Hematopoietic multipotent progenitor cell treated with erythropoietin and hydrocortisone succinate and interleukin-3 and kit ligand, for 15 days (in vitro differentiated cells): ENCODE measurements around the gene RNF4.
"Not testable (repeated sequence)": the region's sequence is repeated elsewhere in the genome, so short reads cannot be mapped to it uniquely, and the experiment has no call there.

Source experiments
- DNase-seq: peaks from one replicate; pipeline ENCODE4 v3.0.0-alpha.2; 2015; ENCODE audit warnings: low spot score

Gene RNF4

DNA sequence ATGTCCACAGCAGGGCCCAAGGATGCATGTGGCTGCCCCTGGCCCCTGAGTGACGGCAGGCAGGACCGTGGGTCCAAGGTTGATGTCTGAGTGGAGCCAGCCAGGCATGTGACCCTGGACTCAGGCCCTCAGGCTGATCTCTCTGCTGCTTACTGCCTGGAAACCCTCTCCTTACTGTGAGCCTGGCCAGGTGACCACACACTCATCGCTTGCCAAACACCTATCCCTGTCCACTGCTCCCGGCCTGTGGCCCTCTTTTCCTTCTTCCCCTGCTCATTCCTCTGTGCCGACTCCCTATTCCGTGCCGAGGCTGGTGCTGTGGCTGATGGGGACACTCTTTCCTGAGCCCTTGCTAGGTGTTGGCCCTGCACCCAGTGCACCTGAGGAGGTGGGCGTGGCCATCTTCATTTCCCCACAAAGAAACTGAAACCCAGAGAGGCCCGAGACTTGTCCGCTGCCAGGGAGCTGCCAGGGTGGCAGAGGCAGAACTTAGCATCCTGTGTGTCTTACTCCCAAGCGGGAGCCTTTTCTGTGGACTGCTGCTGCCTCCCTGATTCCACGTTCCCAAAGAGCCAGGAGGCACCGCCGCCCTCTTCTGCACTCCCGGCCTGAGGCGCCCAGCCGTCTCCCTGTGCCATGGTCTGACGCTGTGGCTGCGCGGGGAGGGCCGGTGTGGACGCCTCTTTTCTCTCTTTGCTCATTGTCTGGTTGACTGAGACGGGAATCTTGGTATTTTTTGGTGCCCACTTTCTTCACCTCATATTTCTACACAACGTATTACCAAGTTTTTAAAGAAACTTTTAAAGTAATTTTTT, 11.2 kb upstream of the RNF4 start:
- no peak for DNase-seq

DNA sequence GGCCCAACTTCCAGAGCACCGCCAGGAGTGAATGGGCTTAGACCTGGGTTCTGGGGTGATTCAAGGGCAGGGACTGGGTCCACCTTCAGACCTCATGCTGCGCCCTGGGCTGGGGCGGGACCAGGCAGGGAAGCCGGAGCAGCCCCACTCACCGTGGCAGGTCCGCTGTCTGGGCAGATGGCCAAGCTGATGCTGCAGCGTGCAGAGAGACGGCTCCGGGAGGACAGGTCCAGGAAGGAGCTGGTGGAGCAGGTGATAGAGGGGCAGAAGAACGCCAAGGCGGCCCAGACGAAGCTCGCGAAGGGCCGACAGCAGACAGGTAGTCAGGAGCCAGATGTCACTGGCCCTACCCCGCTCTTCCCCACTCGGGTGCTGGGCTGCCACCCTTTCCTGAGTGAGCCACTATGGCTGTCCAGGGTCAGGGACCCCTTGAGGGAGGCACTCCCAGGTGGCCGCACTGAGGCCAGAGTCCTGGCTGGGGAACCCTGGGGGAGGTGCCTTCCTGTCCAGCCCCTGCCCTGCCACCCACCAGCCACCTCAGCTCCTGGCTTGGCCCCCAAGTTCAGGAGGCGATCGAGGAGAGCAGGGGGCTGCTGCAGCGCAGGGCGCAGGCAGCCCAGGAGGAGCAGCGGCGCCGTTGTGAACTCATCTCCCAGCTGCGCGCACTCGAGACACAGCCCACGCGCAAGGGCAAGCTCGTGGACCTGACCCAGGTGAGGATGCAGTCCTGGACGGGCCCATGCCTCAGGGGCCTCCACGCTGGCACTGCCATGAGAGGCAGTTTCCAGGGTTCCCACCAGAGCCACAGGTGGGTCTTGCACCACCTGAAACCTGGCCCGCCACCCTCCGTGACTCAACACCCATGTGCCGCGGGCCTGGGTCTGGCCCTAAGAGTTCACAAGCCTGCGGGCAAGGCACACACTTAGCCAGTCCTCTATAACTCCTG, 10.1 kb upstream of the RNF4 start:
- no peak for DNase-seq

DNA sequence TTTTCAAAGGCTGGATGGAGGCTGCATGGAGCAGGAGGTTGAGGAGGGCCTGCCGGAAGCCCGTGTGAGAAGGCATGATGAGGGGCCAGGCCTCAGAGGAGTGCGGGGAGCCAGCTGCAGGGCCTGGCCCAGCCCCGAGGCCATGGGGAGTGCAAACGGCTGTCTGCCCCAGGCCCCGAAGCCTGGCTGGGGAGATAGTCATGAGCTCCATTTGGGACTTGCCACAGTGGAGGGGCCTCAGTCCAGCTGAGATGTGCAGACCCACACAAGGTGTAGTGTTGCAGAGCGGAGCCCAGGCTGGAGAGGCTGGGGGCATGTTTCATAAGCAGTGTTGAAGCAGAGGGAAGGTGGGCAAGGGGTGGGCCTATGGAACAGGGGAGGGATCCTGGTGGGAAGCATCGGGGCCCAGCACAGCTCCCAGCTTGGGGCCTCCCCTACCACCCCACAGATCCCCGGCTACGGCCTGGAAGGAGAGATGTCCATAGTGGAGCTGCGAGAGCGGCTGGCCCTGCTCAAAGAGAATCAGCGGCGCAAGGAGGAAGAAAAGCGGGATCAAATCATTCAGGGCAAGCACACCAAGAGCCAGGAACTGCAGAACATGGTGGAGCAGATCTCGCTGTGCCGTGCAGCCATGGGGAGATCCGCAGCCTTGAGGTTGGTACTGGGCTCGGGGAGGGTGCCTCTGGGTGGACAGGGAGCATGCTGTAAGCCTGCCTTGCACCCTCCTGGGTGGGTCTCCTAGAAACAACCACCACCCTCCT, 9.1 kb upstream of the RNF4 start:
- DNase-seq, result no peak

DNA sequence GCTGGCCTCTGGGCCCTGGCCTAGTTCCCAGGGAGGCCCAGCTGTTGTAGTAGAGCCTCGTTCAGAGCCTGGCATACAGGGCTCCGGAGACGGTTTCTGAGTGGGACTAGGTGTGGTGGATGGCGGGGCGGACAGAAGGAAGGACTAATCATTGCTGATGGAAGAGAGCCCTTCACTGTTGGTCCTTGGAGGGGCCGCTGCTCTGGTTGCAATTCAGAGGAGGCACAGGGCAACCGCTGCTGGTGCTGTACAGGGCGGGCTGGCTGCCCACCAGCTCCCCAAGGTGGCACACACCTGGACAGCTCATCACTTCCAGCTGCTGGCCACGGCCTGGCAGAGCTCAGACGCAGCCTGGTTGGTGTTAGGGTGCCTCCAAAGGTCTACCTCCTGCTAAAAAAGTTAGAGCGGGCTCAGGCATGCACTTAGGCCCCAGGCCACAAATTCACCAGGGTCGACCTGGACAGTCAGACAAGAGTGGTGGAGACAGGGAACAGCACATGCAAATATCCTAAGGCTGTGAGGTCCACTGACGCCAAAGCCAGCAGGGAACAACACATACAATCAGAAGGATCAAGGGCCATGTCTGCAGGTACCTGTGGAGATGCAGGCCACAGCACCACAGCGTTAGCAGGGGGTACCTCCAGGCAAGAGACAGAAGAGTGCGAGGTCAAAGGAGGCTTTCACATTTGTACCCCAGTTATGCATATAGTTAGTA, 7.5 kb upstream of the RNF4 start:
- DNase-seq, result no peak

DNA sequence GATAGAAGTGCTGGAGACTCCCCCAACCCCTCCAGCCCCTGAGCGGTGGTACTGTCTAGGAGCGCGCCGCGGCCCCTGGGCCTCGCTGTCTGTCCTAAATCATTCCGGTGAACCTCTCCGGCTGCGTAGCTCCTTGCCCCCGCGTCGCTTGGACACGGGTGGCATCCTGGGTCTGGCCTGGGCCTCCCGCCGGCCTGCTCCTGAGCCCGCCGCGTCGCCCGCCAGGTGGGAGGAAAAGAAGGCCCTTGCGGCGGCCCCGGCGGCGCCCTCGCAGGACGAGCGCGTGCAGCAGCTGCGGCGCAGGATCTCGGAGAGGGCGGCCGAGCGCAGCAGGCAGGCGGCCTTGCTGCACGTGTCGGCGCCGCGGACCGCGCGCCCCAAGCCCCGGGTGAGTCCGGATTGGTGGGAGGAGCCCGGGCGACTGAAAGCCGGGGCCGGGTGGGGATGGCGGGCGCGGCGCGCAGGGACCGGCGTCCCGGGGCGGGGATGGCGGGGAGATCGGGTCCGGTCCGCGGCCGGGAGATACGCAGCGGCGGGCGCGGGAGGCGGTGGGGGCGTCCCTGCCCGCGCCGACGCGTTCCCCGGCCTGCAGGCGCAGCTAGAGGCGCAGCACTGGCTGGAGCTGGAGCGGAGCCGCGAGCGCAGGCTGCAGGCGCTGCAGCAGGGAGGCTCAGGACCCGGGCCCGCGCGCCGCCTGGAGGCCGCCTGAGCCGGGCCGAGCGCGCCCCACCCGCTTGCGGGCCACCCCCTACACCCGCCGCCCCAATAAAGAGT, 6.5 kb upstream of the RNF4 start:
- peak; percentile 21 for DNase-seq

DNA sequence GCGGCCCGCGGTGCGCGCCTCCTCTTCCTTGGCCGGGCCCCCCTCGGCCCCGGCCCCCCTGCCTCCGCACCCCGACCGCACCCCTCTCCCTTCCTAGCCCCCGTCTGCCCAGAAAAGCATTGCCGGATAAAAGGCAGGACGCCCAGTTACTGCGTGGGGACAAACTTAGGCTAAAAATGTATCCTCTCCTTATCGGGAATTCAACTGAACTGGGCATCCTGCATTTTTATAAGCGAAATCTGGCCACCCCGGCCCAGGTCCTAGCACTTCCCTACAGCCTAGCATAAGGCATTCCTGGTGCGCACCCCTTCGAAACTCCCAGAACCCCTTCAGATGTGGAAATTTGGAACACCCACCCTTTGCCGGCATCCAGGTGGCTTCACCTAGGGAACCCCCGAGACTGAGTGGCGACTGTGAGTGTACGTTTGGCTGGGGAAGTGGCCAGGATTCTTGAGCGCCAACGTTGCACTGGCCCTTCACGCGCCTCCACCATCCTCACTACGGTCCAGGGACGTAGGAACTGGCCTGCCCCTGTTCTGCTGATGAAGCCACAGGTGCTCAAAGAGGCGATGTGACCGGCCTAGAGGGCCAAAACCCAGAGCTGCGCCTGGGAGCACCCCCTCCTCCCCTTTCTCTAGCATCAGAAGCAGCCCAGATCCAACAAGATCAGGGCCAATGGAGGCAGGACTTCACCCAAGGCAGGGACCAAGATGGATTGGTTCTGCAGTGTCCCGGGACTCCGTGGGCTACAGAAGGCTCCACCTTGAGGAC, 5.7 kb upstream of the RNF4 start:
- DNase-seq, result no peak

DNA sequence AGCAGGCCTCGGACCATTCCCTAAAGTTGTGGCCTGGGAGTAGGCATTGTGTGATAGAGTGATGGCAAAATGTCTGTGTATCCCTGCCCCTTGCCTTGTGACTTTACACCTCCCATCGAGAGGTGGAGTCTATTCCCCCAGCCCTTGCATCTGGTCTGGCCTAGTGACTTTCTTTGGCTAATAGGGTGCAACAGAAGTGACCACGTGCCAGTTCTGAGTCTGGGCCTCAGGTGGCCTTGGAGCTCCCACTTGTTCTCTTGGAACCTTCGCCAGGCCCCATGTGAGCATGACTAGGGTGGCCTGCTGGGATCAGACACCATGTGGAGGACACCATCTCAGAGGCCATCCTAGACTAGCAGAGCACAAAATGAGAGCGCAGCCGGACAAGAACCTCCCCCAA, 3.9 kb upstream of the RNF4 start:
- no peak for DNase-seq

DNA sequence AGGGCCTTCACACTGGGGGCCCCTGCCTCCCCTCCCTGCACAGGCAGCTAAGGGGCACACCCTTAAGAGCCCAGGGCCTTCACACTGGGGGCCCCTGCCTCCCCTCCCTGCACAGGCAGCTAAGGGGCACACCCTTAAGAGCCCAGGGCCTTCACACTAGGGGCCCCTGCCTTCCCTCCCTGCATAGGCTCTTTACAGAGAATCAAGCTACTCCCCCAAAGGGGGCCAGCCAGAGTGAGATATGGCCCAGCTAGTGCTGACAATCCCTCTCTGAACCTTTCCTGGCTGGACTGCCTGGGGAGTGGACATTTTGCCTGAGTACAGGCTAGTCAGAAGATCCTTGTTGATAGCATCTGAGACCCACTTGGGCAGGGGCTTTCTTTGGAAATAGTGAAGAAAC, 3.4 kb upstream of the RNF4 start:
- DNase-seq, result not testable (repeated sequence)

DNA sequence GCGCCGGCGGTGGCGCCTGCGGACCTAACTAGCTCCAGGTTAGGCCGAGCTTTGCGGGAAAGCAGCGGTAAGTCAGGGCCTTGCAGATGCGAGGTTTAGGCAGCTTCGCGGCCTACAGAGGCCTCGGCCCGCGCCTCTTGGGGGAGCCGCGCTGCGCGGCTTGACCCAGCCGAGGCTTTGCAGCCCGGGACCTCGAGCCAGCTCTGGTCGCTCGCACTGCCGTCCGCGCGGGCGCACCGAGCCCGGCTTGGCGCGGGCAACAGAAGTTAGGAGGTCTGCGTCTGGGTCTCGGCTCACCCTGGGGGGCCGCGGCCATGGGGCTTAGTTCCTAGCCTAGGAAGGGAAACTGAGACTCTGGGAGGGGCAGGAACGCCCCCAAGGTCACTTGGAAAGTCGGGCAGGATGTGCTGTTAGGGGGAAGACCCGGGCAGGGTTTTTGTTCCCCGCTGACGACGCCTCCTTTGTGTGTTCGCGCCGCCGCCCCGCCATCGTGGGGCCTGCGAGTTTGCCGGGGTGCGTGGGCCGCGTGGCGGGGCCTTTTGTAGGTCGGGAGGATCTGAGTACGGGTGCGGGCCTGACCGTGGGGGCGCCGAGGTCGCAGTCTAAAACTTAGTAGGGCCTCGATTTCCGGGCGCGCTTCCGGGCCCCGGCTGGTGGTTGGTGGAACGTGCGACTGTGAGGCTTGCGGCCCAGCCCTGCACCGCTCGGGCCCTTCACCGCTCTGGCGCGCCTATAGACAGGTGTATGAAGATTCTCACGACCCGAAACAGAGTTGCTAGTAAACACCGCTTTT, 482 bp downstream of the RNF4 start:
- peak; percentile 43 for DNase-seq

DNA sequence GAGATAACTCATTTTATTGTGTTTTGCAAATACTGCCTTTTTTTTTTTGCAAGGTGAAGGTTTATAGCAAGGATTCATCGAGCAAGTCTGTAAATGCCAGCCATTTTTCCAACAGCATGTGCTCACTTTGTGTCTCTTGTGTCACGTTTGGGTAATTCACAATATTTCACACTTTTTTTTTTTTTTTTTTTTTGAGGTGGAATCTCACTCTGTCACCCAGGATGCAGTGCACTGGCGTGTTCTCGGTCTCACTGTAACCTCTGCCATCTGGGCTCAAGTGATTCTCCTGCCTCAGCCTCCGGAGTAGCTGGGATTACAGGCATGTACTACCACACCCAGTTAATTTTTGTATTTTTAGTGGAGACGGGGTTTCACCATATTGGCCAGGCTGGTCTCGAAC, 1.9 kb downstream of the RNF4 start:
- no peak for DNase-seq

DNA sequence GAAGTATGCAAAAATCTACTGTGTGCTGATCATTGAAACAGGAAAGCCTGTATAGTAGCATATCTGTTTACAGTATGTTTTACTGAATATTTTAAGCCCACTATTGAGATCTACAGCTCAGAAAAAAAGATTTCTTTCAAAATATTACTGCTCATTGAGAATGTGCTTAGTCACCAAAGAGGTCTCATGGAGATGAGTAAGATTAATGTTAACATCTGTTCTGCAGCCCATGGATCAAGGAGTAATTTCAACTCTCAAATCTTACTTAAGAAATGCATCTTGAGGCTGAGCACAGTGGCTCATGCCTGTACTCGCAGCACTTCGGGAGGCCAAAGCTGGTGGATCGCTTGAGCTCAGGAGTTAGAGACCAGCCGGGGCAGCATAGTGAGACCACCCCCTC, 3.3 kb downstream of the RNF4 start:
- DNase-seq, result no peak

DNA sequence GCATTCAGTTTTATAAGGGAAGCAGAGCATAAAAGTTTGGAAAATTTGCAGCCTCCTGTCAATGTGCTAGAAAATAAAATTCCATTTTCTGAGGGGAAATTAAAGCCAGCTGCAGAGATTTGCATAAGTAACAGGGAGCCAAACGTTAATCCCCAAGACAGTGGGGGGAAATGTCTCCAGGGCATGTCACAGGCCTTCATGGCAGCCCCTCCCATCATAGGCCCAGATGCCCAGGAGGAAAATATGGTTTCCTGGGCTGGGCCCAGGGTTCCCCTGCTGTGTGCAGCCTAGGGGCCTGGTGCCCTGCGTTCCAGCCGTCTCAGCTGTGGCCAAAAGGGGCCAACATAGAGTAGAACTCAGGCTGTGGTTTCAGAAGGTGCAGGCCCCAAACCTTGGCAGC, 9.3 kb downstream of the RNF4 start:
- DNase-seq, result no peak

DNA sequence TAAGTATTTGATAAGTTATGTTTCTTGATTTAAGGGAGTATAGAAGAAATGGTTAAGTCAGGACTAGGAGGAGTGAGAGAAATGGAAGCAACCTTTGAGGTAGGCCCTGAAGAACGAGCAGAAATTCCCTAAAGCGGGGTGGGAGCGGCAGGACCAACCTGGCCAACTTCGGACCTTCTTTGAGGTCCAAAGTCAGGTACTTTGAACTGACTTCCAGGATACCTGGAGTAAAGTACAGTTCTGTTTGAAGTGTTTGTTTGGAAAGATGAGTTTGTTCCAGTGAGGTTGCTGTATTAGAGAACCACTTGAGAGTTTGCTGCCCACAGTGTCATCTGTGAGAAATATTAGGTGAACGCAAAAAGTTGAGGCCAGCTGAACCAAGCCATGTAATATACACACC, 11.7 kb downstream of the RNF4 start:
- no peak for DNase-seq

DNA sequence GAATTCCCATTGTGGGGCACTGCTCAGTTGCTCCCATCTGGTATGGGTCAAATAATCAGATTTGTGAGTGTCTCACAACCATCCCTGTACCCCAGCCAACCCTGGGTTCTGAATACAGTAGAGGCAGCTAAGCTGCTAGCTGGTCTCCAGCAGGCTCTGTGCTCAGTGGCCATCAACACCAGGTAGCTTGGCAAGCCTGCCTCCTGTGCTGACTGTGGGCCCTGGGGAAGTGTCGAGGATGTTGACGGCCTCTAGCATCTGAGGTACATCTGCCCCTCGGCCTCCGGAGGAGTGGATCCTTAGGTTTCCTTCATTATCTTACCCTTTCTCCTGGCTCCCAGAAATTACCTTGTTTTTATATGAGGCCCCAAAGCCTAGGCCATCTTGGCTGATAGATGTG, 13.3 kb downstream of the RNF4 start:
- DNase-seq, result no peak

DNA sequence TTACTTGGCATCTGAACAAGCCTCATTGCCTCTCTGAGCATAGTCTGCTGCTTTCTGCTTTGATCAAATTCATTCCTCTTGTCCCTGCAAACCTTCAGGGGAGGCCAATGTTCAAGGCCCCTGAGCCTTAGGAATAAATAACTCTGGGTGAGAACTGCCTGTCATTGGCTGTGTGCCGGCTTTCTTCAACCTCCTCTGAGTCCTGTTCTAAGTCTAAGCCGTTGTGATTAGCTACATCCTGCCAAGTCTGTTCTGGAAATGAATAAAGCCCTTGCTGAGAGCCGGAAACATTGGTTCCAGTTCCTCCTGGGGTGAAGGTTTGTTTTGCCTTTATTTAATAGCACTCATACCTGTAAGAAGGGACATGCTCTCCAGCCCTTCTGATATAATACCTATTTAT, 13.8 kb downstream of the RNF4 start:
- no peak for DNase-seq

DNA sequence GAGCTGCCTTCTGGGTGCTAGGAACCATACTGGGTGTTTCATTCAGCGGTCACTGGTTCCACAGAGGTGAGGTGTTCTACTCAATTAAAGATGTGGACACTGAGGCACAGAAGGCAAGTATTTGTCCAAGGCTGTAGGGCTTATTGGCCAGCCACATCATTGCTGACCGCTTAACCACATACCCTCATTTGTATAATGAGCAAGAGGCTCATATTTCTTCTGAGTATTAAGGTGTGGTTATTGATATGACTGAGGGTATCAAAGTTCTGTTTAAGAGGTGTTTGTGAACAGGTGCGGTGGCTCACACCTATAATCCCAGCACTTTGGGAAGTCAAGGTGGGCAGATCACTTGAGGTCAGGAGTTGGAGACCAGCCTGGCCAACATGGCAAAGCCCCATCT, 14.3 kb downstream of the RNF4 start:
- DNase-seq, result no peak

DNA sequence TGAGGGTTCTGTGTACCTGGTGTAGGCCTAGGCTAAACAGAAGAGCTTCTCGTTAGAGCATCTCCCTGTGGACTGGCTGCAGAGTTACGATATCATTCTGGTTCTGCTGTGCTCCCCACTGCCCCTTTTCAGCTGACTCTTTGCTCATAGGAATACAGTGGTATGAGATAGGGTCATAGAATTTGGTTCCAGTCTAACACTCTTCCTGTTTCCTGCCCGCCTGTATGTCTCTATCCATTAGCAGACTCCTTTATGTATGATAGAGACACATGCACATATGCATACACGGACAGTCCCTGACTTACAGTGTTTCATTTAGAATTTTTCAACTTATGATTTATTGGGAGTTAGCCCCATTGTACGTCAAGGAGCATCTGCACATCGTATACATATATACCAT, 15.3 kb downstream of the RNF4 start:
- no peak for DNase-seq

DNA sequence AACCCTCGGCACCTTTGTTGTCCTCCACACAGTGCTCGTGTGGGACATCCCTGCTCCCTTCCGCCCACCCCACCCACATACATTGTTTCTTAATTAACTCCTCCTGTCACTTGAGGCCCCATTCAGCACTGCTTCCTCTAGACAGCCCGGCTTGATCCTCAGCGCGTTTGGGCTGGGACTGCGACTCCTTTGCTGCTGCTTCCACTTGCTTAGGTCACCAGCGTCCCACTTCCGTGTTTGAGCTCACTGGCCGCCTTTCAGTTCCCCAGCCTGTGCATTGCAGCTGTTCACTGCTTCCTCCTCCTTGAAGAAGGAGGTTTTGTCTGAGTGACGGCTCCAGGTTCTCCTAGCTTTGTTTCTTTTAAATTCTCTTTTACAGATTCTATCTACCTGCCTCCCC, 16.1 kb downstream of the RNF4 start:
- DNase-seq, result no peak

DNA sequence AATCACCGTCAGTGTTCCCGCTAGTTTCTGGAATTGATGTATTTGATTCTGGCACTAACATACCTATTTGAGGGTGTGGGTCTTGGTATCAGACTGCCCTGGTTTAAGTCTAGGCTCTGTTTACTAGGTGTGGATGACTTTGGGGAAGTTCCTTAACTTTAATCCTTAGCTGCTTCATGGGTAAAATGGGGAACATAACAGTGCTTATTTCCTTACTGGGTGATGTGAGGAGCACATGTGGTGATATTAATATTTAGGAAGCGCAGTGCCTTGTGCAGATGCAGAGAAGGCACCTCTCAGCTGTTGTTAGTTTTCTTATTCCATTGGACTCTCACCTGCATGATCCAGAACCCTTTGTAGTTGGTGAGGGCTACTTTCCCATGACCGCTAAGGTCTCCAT, 17.1 kb downstream of the RNF4 start:
- no peak for DNase-seq

DNA sequence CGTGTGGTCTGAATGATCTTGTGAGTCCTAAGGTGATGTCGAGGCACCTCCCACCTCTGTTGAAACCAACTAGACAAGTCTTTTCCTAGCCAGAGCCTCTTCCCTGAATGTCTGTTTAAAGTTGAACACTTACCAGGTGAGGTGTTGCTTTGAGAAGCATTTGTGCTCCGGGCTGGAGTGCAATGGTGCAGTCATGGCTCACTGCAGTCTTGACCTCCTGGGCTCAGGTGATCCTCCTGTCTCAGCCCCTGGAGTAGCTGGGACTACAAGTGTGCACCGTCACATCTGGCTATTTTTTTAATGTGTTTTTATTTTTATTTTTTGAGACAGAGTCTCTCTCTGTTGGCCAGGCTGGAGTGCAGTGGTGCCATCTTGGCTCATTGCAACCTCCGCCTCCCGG, 18.1 kb downstream of the RNF4 start:
- DNase-seq, result no peak
